ENCODE data around the gene KLHL14. TPM values are rescaled to one million over a fixed set of nuclear protein-coding genes. Genes with fewer than 3 reads are reported as not detected.

KLHL14 gene
- total RNA-seq, 4 donors from 2014 or later = 0.19 to 0.79 (median 0.40) TPM

DNA sequence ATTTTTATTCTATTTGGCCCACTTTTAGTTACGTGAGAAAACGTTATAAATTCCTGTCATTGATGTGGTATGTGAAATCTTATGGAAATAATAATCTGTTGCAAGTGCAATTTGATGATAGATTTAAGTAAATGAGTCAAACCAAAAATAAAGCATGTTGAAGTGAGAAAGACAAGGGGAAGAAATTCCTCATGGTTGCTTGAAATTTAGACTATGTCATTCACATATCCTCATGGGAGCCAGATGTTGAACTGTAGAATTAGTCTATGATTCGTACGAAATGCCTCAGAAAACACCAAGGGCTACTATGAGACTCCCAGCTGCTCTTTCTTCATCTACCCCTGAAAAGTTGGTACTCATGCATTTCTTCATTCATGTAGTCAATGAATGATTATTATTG is 55.7 kb downstream of the KLHL14 start:
- TF ChIP-seq, protein P1, sequence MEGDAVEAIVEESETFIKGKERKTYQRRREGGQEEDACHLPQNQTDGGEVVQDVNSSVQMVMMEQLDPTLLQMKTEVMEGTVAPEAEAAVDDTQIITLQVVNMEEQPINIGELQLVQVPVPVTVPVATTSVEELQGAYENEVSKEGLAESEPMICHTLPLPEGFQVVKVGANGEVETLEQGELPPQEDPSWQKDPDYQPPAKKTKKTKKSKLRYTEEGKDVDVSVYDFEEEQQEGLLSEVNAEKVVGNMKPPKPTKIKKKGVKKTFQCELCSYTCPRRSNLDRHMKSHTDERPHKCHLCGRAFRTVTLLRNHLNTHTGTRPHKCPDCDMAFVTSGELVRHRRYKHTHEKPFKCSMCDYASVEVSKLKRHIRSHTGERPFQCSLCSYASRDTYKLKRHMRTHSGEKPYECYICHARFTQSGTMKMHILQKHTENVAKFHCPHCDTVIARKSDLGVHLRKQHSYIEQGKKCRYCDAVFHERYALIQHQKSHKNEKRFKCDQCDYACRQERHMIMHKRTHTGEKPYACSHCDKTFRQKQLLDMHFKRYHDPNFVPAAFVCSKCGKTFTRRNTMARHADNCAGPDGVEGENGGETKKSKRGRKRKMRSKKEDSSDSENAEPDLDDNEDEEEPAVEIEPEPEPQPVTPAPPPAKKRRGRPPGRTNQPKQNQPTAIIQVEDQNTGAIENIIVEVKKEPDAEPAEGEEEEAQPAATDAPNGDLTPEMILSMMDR (IDR thresholded peaks at IDR 0.05) = no peak
- DNase-seq (ENCODE audit: low spot score) (no peak), ATAC-seq (ENCODE audit: low FRiP score) (no peak)

DNA sequence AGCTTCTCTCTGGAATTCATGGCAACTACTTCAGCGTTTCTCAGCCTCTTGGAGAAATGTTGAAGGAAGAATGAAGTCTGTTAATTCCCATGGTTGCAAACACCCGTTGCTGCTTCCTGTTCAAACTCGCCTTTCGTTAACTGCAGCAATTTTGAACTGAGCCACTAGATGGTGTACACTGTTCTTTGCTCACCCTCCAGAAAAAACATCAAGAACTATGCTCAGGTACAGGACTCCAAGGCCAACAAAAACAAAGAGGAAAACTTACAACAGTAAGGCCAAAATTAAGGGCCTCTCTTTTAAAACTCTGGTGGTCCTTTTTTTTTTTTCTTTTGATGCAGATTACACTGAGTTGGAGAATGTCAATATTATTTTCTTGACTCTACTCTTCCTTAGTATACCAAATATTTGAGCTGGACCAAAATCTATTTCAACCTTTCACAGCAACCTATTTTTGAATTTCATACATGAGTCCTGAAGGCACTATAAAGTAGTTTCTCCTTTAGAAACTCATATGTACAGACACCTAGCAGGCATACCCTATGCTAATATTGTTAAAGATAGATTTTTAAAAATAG is 58.2 kb downstream of the KLHL14 start:
- TF ChIP-seq, protein P1 (IDR thresholded peaks at IDR 0.05) = no peak
- ATAC-seq (ENCODE audit: low FRiP score) (no peak), DNase-seq (ENCODE audit: low spot score) (no peak)

DNA sequence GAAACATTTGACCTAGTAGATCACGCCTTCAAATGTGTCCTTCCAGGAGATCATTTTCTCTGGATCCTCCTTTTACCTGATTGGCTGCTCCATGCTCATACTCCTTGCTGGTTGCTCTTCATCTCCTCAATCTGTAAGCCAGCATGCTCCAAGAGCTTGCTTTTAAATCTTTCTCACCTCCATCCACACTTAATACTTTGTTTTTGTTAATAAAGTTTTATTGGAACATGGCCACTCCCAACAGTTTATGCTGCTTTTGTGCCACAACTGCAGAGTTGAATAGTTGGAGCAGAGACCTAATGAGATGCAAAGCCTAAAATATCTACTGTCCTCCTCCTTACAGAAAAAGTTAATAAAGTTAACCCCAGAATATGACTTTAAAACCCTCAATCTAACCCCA is 60.0 kb downstream of the KLHL14 start:
- TF ChIP-seq, protein P1 (IDR thresholded peaks at IDR 0.05) = no peak
- ATAC-seq (ENCODE audit: low FRiP score) = no peak
- DNase-seq (ENCODE audit: low spot score) = no peak

DNA sequence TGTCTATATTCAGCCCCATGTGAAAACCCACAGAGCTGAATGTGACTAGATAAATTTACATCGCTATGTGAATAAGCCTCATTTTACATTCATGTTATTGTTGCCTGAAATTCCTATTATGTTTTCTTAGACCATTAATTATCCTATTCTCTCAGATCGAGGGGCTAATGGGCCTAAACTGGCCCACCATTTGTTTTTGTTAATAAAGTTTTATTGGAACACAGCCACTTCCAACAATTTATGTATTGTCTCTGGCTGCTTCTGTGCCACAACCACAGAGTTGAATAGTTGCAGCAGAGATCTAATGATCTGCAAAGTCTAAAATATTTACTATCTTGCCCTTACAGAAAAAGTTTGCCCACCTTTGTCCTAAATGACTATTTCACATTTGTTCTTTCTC is 61.0 kb downstream of the KLHL14 start:
- TF ChIP-seq, protein P1 (IDR thresholded peaks at IDR 0.05) = no peak
- no peak for ATAC-seq (ENCODE audit: low FRiP score)
- no peak for DNase-seq (ENCODE audit: low spot score)

DNA sequence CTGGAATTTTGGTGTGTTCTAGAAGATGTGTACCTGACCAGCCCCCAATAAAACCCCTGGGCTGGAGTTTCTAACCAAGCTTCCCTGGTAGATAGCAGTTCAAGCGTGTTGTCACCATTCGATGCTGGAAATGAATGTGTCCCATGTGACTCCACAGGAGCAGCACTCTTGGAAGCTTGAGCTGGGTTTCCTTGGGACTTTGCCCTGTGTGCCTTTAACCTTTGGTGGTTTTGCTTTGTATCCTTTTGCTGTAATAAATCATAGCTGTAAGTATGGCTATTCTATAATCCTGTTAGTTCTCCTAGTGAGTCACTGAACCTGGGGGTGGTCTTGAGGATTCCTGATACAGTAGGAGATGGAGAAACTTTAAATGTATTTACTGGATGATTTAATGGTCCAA is 65.2 kb downstream of the KLHL14 start:
- ATAC-seq (ENCODE audit: low FRiP score) = no peak
- DNase-seq (ENCODE audit: low spot score) = no peak
- TF ChIP-seq, protein P1 (IDR thresholded peaks at IDR 0.05) = no peak

DNA sequence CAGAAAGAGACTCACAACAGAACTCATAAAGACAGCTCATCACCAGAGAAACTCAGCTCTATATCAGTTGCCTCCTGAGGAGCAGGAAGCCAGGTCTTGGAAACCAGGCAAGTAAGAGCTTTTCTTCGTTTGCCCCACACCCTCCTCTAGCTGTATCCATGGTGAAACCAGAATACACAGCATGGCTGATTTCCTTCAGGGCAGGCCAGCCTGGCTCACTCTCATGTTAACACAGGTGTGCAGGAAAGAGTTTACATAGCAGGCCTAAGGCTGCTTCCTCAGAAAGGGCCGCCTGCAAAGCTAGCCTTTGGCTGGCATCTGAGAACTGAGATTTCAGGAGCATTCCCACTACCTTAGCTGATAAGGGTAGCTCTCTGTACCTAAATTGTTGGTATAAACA is 65.7 kb downstream of the KLHL14 start:
- TF ChIP-seq, protein P1 (IDR thresholded peaks at IDR 0.05) = no peak
- ATAC-seq (ENCODE audit: low FRiP score) (no peak), DNase-seq (ENCODE audit: low spot score) (no peak)

GRCh38 chr18:32701313-32701712 is 71.5 kb downstream of the KLHL14 start:
- no peak for DNase-seq (ENCODE audit: low spot score)
- TF ChIP-seq, protein P1 (IDR thresholded peaks at IDR 0.05) = no peak
- ATAC-seq (ENCODE audit: low FRiP score) = no peak
